GM11168 (cell line): ENCODE data around the gene NFIC.
"Not testable (repeated sequence)": the region's sequence is repeated elsewhere in the genome, so short reads cannot be mapped to it uniquely, and the experiment has no call there.

Experiments used
- in situ Hi-C: fragments of 300-500 bp; cut with MboI; formaldehyde crosslinking; loops from one replicate; pipeline ENCODE4 v1.12.0; 2022; ENCODE audit warnings: low sequenced_read_pairs; ENCODE audit not compliant: unreplicated experiment

The NFIC gene

DNA sequence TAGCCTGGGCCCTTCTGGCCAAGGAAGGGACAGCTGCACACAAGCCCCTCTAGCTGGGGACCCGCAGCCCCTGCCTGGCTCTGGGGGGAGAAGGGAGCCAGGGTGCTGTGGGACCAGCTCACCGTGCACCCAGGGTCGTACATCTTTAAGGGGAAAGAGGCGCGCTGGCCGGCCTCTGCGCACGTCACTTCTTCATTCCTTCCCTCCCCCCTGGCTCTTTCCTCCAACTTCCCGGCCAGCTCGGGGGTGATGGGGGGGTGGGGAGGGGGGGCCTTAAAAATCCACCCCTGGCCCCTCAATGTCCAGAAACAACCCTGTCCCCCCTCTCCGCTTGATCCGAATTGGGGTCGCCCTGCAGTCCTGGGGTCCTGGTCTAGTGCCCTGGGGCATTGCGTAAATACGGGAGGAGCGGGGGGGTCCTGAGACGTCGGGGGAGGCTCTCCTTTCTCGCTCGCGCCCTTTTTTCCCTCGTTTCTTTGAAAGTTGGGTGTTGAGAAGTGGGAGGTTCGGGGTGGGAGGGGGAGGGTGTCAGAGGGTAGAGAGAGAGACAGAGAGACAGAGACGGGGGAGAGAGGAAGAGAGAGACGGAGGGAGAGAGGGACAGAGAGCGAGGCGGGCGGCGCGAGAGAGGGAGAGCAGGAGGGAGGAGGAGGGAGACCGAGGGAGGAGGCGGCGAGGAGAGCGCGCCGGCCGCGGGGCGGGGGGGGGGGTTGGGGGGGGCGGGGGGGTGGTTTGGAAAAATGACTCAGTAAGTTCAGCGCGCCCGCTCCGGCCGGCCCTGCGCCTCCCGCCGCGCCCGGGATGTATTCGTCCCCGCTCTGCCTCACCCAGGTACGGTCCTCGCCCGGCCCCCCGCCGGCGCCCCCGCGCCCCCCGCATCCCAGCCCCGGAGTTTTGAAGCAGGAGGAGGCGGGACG is at the start of gene NFIC:
Gene NFIC, plus strand, starts transcription at position 748 of the 917 bp plus-strand sequence. Its CDS starts 54 bp downstream, at position 802.
- in situ Hi-C loops, result no loop called here

DNA sequence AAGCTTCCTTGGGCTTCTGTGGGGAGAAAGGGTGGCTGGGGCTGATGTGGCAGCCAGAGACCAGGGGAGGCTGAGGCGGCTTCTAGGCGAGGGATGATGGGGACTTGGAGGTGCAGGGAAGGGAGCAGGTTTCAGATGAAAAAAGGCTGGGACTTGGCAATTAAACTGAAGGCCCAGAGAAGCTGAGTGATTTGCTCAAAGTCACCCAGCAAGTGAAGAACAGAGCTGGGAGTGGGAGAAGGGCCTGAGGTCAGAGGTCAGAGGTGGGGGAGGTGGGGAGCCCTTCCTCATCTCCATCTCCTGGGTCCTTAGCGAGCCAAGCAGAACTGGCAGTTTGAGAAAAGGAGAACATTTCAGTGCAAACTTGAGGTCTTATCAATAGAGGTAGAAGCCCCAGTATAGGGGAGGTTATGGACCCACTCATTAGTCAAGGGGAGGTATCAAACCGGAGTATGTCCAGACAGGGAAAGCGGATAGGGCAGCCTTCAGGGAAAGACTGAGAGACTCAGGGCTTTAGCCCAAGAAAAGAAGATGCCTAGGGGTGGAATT is 49.6 kb upstream of the NFIC start:
- in situ Hi-C loops, result no loop called here

DNA sequence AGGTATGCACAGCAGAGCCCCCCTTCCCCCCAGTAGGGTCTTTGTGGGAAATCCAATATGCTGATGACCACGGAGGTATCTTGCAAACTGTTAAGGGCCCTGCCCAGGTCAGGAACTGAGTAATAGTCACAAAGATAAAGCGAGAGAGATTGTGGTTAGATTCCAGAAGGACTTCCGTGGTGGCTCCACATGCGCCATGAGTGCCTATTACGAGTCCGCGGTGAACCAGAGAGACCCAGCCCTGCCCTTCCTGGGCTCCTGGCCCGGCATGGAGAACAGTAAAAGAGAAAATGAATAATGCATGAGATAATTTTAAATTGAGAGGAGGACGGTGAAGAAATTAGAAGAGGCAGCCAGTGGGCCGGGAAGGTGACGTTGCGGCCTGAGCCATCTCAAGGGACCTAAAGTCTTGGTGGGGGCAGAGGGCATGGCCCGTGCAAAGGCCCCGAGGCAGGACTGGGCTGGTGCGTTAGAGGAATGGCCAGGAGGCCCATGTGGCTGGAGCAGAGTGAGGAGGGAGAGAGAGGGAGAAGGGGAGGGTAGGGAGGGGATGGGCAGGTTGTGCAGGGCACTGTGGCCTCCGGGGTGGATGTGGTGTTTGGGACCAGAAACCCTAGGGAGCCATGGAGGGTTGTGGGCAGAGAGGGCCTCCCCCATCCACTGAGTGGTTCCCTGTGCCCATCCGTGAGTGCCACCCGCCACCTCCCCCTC is 46.6 kb upstream of the NFIC start:
- in situ Hi-C loops, result loop anchor here (10.0 kb wide), 1 partner anchor 165 kb away; the partner anchor contains the start of genes SMIM24 and SMIM44

DNA sequence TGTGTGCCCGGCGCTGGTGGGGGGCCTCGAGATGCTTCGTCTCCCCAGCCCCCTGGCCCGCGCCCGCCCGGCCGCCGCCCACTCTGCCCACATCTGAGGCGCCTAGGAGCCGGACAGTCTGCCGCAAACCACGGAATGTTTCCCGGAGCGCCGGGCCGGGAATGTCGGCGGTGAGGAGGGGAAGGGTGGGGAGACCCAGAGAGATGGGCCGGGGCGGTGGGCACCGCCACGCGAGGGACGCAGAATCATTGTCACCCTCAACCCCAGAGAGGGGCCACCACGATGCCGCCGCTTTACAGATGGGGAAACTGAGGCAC is 46.1 kb upstream of the NFIC start:
- in situ Hi-C loops, result loop anchor here (10.0 kb wide), 1 partner anchor 164 kb away; the partner anchor contains the start of genes SMIM24 and SMIM44

DNA sequence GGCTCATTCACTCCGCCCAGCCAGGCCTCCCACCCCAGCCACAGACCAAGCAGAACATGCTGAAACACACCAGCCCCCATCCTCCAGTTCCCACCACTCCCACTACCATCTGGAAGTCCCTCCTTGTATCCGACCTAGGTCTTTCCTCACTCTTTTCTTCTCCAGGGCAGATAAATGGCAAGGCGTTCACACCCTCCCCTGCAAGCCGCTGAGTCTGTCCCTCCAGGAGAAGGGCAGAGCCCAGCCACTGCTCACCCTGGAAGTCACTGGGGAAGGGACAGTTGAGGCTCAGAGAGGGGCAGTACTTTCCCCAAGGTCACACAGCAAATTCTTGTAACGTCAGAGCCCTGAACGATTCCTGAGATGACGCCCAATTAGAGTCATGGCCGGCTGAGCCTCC is 45.5 kb upstream of the NFIC start:
- in situ Hi-C loops, result loop anchor here (10.0 kb wide), 1 partner anchor 164 kb away; the partner anchor contains the start of genes SMIM24 and SMIM44

DNA sequence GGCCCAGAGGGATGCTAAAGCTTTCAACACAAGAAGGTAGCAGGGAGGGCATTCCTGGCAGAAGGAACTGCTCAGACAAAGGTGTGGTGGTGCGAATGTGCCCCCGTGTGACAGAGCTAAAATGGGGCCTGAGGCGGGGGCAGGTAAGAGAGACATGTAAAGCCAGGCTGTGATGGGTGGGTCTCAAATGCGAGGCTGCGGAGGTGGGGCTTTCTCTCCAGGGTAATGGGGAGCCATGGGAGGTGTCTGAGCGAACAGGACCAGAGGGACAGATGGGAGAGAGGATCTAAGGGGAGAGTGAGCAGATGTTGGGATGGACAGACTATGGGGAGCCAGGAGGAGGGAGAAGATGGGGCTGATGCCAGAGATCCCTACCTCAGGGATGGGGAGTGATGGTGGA is 44.7 kb upstream of the NFIC start:
- in situ Hi-C loops, result loop anchor here (10.0 kb wide), 1 partner anchor 163 kb away; the partner anchor contains the start of genes SMIM24 and SMIM44

DNA sequence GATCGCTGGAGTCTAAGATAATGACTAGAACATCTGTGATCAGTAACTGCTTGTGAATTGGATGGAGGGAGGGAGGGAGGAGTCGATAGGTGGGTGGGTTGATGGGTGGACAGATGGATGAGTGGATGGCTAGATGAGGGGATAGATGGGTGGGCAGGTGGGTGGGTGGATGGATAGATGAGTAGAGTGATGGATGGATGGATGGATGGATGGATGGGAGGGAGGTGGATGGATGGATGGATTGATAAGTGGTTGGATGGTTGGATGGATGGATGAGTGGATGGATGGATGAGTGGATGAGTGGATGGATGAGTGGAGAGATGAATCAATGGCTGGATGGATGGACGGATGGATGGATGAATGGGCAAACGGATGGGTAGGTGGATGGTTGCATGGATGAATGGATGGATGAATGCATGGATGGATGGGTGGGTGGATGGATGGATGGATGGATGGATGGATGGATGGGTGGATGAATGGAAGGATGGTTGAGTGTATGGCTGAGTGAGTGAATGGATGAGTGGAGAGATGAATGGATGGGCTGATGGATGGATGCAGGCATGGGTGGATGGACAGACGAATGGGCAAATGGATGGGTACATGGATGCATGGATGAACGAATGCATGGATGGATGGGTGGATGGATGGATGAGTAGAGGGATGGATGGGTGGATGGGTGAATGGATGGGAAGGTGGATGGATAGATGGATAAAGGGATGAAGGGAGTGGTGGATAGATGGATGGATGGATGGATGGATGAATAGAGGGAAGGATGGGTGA is 44.0 kb upstream of the NFIC start:
- in situ Hi-C loops, result loop anchor here (10.0 kb wide), 1 partner anchor 162 kb away; the partner anchor contains the start of genes SMIM24 and SMIM44

DNA sequence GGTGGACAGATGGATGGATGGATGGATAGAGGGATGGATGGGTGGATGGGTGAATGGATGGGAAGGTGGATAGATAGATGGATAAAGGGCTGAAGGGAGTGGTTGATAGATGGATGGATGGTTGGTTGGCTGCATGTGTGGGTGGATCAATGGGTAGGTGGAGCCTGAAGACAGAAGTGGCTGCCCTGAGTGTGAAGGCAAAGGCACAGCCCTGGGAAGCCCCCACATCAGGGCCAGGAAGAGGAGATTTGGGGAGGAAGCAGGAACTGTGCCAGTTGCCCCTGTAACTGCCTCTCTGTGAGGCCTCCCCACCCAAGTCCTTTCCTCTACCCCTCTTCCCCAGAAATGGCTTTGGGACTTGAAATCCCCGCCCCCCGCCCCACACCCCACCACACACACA is 43.4 kb upstream of the NFIC start:
- in situ Hi-C loops, result loop anchor here (10.0 kb wide), 1 partner anchor 162 kb away; the partner anchor contains the start of genes SMIM24 and SMIM44

DNA sequence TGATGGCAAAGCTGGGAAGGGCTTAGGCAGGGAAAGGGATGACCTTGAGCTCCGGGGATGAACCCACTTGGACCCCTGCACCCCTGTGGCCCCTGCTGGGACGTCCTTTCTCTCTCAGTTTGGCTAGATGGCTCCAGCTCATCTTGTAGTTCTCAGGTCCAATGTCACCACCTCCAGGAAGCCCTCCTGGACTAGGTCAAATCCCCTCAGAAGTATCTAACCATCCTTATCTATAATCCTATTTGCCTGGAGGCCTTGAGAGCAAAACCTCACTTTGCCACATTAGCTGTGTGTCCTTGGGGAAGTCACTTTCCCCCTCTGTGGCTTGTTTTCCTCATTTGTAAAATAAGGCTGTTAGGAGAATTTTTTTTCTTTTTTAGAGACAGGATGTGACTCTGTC is 42.7 kb upstream of the NFIC start:
- in situ Hi-C loops, result loop anchor here (10.0 kb wide), 1 partner anchor 161 kb away; the partner anchor contains the start of genes SMIM24 and SMIM44

DNA sequence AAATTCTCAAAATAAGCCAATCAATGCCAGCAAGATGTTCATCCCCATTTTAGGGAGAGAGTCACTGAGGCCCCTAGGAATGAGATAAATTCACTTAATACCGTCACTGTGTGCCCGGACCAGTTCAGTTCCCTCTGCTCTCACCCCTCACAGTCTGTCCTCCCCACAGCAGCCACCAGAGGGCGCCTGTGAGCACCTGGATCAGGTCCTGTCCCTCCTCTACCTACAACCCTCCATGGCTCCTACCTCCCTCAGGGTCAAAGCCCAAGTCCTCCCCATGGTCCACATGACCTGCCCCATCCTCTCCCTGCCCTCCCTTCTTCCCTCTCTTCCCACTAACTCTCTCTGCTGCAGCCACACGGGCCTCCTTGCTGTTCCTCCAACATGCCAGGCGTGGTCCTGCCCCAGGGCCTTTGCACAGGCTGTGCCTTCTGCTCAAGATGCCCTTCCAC is 42.0 kb upstream of the NFIC start:
- in situ Hi-C loops, result loop anchor here (10.0 kb wide), 1 partner anchor 160 kb away; the partner anchor contains the start of genes SMIM24 and SMIM44

DNA sequence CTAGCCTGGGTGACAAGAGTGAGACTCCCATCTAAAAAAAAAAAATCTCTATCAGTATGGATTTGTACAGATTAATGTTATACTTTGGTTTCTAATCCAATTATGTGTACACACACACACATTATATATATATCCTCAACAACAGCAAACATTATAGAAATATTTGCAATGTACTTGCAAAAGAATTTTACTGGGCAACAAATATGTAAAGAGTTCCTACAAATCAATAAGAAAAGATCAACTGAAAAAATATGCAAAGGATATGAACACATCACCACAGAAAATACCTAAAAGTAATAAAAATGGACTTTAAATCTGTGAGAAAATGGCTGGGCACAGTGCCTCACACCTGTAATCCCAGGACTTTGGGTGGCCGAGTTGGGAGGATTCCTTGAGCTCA is 40.9 kb upstream of the NFIC start:
- in situ Hi-C loops, result loop anchor here (5.0 to 10.0 kb wide), 2 partner anchors 107 to 159 kb away; partner anchors contain the start of genes SMIM24 and SMIM44

DNA sequence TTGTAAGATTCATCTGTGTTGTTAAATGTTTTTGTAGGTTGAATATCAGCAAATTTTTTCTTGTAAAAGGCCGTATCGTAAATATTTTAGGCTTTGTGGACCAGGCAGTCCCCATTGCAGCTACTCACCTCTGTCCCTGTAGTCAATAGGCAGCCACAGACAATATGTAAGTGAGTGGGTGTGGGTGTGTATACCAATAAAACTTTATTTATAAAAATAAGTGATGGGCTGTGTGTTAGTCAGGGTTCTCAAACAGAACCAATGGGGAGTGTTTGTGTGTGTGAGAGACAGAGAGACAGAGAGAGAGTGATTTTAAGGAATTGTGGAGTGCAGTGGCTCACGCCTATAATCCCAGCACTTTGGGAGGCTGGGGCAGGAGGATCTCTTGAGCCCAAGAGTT is 37.6 kb upstream of the NFIC start:
- in situ Hi-C loops, result loop anchor here (5.0 to 10.0 kb wide), 2 partner anchors 104 to 156 kb away; partner anchors contain the start of genes SMIM24 and SMIM44

DNA sequence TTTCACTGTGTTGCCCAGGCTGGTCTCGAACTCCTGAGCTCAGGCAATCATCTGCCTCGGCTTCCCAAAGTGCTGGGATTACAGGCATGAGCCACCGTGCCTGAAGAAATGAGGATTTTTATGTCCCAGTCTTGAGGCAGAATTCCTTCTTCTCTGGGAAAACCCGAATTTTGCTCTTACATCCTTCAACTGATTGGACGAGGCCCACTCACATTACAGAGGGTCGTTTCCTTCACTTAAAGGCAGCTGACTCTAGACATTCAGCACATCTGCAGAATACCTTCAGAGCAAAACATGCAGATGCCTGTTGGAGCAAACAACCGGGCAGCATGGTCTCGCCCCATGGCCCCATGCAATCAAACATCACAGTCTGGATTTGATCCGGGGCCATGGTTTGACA is 36.3 kb upstream of the NFIC start:
- in situ Hi-C loops, result no loop called here

DNA sequence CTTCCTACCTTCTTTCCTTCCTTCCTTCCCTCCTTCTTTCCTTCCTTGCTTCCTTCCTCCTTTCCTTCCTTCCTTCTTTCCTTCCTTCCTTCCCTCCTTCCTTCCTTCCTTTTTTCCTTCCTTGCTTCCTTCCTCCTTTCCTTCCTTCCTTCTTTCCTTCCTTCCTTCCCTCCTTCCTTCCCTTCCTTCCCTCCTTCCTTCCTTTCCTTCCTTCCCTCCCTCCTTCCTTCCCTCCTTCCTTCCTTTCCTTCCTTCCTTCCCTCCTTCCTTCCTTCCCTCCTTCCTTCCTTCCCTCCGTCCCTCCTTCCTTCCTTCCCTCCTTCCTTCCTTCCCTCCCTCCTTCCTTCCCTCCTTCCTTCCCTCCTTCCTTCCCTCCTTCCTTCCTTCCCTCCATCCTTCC is 34.2 kb upstream of the NFIC start:
- in situ Hi-C loops, result not testable (repeated sequence)

DNA sequence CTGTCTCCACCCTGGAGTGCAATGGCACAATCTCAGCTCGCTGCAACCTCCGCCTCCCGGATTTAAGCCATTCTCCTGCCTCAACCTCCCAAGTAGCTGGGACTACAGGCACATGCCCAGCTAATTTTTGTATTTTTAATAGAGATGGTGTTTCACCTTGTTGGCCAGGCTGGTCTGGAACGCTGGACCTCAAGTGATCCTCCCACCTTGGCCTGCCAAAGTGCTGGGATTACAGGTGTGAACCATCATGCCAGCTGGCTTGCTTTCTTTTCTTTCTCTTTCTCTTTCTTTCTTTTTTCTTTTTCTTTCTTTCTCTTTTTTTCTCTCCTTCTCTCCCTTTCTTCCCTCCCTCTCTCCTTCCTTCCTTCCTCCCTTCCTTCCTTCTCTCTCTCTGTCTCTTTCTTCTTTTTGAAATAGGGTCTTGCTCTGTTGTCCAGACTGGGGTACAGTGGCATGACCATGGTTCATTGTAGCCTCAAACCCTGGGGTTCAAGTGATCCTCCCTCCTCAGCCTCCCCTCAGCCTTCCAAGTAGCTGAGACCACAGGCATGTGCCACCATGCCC is 33.3 kb upstream of the NFIC start:
- in situ Hi-C loops, result no loop called here

DNA sequence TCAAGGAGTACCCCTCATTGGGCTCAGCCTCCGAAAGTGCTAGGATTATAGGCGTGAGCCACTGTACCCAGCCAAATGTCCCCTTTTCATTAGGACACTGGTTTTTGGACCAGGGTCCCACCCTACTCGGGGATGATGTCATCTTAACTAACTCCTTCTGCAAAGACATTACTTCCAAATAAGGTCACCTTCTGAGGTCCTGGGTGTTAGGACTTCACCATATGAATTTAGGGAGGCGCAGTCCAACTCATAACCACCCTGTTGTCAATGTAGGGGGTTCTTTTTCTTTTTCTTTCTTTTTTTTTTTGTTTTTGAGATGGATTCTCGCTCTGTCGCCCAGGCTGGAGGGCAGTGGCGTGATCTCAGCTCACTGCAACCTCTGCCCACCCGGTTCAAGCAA is 32.7 kb upstream of the NFIC start:
- in situ Hi-C loops, result no loop called here

DNA sequence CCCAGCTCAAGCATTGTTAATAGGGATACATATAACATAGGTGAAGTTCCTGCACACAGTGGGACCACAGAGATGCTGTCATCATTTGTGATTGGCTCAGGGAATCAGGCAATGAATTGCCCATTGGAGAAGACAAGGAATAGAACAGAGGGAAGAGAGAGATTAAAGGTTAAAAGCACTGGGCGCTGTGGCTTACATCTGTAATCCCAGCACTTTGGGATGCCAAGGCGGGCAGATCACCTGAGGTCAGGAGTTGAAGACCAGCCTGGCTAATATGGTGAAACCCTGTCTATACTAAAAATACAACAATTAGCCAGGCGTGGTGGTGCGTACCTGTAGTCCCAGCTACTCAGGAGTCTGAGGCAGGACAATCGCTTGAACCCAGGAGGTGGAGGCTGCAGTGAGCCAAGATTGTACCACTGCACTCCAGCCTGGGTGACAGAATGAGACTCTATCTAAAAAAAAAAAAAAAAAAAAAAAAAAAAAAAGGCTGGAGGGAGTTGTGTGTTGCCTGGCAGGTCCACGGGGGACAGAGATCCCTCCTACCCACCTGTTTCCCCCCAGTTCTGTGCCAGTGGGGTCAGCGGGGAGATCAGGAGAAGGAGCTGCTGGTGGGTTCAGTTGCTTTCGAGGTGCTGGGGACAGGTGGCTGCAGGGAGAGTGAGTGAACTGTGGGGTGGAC is 31.5 kb upstream of the NFIC start:
- in situ Hi-C loops, result not testable (repeated sequence)

DNA sequence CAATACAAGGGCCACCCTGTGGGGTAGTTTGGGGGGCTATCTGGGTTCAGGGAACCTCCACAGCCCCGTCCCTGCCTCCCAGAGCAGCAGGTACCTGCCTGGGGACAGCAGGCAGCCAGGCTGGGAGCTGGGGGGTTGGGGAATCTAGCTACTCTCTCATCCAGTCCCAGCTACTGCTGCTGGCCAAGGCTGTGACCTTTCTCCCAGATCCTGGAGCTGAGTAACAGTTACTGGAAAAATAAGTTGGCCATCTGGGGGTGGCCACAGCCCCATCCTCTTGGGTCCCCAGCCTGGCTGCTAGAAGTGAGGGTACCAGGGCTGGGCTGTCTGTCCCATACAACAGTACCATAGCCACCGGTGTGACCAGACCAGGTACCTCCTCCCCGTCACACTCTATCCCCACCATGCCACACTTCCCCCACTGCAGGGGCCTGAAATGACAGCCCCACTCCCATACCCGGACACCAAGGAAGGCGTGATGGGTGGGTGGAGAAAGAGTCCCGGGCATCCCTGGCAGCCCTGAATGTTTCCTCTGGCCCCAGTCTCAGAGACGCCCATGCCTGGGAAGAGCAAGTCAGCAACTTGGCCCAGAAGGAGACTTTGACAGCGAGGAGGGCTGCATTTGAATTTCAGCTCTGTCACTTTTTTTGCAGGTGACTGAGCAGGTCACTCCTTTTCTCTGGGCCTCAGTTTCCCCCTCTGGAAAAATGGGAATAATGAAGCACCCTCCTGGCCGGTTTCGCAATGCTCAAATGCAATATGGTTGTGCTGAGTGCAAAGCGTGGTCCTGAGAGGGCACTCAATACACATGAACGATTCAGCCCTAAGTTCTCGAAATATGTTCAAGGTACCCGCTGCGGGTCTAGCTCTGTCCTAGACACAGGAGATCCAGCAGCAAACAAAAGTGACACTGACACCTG is 30.7 kb upstream of the NFIC start:
- in situ Hi-C loops, result no loop called here
